T-helper 1 cell treated with Interleukin-12 subunit alpha and Interleukin-12 subunit beta and Interleukin-4 antibody, amounts not matched to agents 30 μg/mL and 1 μg/mL, for 36 hours (primary cell): ENCODE data around the gene SCN1B.
"Not testable (repeated sequence)": the region's sequence is repeated elsewhere in the genome, so short reads cannot be mapped to it uniquely, and the experiment has no call there.

ENCODE experiments used
- H3K27ac Mint-ChIP-seq: one replicate; pipeline ENCODE4 v1.8.0; 2021; ENCODE audit warnings: mild to moderate bottlenecking, mixed read lengths
- H3K27me3 Mint-ChIP-seq: one replicate; pipeline ENCODE4 v1.8.0; 2021; ENCODE audit warnings: low read depth, mixed read lengths
- H3K36me3 Mint-ChIP-seq: one replicate; pipeline ENCODE4 v1.8.0; 2021; ENCODE audit warnings: low read depth, mixed read lengths
- H3K4me1 Mint-ChIP-seq: one replicate; pipeline ENCODE4 v1.8.0; 2021; ENCODE audit warnings: low read depth, mixed read lengths
- H3K4me3 Mint-ChIP-seq: one replicate; pipeline ENCODE4 v1.8.0; 2021; ENCODE audit warnings: mild to moderate bottlenecking, moderate library complexity, mixed read lengths
- H3K9me3 Mint-ChIP-seq: one replicate; pipeline ENCODE4 v1.8.0; 2021; ENCODE audit warnings: mixed read lengths

The SCN1B gene

DNA sequence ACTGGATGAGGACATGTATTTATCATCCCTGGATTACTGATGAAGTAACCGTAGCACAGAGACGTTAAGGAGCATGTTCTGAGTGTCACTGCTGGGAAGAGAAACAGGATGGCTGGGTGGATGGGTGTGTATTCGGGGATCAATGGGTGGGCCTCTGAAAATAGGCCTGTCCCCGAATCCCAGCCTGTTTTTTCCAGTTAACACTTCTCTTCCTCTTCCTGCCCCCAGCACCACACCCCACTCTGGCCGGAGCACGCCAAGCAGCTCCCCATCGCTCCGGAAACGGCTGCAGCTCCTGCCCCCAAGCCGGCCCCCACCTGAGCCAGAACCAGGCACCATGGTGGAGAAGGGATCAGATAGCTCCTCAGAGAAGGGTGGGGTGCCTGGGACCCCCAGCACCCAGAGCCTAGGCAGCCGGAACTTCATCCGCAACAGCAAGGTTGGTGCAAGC is 21.4 kb upstream of the SCN1B start:
- peaks cover 39% of the 10 kb centered on the region for H3K4me1 Mint-ChIP-seq
- no peaks in the 10 kb centered on the region for H3K9me3 Mint-ChIP-seq
- no peak overlapping the region for H3K4me3 Mint-ChIP-seq
- H3K27me3 Mint-ChIP-seq: no peaks in the 10 kb centered on the region
- H3K36me3 Mint-ChIP-seq: peaks cover 30% of the 10 kb centered on the region
- no peak overlapping the region for H3K27ac Mint-ChIP-seq

DNA sequence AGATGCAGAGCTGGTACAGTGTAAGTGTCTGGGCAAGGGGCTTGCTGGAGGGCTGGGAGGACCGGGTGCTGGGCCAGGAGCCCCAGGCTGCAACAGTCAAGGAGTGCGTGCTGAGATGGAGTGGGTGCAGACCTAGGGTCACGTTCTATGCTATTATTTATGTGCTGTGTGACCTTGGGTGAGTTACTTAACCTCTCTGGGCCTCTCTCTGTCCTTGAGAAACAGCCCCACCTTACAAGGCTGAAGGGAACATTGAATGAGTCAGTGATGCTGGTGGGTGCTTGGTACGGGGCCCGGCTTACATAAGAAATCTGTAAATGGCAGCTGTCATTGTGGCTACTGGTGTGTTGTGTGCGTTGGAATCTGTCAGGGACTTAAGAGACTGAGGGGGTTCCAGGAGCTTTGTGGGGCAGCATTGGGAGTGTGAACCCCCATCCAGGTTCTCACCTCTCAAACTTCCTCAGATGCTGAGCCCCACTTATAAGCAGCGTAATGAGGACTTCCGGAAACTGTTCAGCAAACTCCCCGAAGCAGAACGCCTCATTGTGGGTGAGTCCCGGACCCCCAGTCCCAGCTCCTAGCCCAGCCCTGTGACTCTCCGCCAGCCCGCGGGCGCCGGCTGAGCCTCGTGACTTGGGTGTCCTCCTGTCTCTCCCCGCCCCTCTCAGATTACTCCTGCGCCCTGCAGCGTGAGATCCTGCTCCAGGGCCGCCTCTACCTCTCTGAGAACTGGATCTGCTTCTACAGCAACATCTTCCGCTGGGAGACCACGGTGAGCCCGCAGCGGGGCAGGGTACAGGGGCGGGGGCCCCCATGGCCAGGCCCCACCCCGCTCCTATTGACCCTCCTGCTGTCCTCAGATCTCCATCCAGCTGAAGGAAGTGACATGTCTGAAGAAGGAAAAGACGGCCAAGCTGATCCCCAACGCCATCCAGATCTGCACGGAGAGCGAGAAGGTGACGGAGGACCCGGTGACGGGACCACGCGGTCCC is 20.6 kb upstream of the SCN1B start:
- Mint-ChIP-seq H3K4me1 (peaks cover 41% of the 10 kb centered on the region), H3K9me3 (no peaks in the 10 kb centered on the region), H3K36me3 (peaks cover 34% of the 10 kb centered on the region), H3K27ac (no peak overlapping the region), H3K4me3 (no peak overlapping the region), H3K27me3 (no peaks in the 10 kb centered on the region)

- H3K27ac Mint-ChIP-seq: no peak overlapping the region
- peaks cover 44% of the 10 kb centered on the region for H3K4me1 Mint-ChIP-seq
- peaks cover 37% of the 10 kb centered on the region for H3K36me3 Mint-ChIP-seq
- H3K4me3 Mint-ChIP-seq: peak overlapping the region; percentile 7
- H3K9me3 Mint-ChIP-seq: no peaks in the 10 kb centered on the region
- H3K27me3 Mint-ChIP-seq: no peaks in the 10 kb centered on the region
These were observed 19.1 kb upstream of the SCN1B start for GRCh38 chr19:35011091-35011689.

DNA sequence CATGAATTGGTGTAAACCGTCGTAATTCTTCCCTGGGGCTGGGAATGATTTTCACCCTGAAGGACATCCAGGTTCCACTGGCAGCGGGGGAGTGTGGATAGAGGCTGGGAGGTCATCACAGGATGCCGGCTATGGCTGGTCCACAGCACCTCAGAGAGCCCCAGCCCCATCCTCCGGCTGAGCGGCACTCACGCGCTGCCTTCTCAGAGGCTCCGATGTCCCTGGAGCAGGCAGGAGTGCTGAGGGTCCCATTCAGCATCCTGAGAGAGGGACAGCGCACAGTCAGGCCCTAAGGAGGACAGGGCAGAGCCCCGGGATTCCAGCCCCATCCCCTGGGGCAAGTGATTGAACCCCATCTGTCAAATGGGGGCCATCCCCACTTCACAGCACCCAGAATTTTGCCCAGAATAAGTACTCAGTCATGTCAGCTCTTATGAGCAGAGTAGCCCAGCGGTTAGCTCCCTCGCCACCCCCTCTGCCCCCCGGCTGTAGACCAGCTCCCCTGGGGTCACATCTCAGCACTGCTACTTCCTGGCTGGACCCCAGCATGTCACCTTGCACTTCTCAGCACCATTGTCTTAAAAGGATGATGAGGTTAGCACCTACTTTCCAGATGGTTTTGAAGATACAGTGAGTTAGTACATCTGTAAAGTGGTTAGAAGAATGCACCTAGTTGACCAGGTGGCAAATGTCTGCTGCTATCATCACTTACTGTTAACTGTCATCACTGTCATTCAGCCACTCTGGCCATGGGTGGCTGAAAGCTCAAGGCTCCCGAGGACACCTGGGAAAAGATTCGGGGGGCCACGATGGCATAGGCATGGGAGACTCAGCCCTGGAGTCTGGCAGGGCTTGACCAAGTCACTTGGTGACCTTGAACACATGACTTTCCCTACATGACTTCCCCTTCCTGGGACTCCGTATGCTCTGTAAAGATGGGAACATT is 18.3 kb upstream of the SCN1B start:
- no peak overlapping the region for H3K4me3 Mint-ChIP-seq

DNA sequence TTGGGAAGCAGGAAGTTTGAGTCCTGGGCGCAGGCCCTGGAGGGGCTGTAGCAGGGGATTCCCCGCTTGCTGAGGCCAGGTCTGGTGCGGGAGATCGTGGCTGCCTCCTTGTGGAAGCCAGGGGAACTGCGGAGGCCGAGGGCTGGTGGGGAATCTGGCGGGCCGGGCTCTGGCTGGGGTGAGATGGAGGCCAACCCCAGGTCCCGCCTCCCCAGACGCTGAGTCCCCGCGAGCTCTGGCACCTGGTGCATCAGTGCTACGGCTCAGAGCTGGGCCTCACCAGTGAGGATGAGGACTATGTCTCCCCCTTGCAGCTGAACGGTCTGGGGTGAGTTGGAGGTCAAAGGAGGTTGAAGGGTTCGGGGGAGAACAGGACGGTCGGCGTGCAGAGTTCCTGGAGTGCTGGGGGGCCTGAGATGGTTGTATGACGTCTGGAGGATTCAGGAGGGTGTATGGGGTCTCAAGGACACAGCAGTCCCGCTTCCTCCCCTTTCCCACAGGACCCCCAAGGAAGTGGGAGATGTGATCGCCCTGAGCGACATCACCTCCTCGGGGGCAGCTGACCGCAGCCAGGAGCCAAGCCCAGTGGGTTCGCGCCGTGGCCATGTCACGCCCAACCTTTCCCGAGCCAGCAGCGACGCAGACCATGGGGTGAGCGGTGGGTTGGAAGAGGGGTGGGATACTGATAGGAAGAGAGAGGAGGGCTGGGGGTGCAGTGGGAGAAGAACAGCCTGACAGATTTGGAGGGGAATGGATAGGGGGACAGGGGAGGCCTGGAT is 17.0 kb upstream of the SCN1B start:
- Mint-ChIP-seq H3K27me3 (no peaks in the 10 kb centered on the region), H3K36me3 (peaks cover 39% of the 10 kb centered on the region), H3K9me3 (no peaks in the 10 kb centered on the region), H3K4me1 (peaks cover 38% of the 10 kb centered on the region), H3K27ac (peak overlapping the region; percentile 76), H3K4me3 (peak overlapping the region; percentile 54)

More for the DNA sequence above, 18.3 kb upstream of the SCN1B start:
- no peaks in the 10 kb centered on the region for H3K9me3 Mint-ChIP-seq
- peak overlapping the region; percentile 59 for H3K27ac Mint-ChIP-seq
- H3K36me3 Mint-ChIP-seq: peaks cover 31% of the 10 kb centered on the region
- H3K27me3 Mint-ChIP-seq: no peaks in the 10 kb centered on the region
- H3K4me1 Mint-ChIP-seq: peaks cover 38% of the 10 kb centered on the region

DNA sequence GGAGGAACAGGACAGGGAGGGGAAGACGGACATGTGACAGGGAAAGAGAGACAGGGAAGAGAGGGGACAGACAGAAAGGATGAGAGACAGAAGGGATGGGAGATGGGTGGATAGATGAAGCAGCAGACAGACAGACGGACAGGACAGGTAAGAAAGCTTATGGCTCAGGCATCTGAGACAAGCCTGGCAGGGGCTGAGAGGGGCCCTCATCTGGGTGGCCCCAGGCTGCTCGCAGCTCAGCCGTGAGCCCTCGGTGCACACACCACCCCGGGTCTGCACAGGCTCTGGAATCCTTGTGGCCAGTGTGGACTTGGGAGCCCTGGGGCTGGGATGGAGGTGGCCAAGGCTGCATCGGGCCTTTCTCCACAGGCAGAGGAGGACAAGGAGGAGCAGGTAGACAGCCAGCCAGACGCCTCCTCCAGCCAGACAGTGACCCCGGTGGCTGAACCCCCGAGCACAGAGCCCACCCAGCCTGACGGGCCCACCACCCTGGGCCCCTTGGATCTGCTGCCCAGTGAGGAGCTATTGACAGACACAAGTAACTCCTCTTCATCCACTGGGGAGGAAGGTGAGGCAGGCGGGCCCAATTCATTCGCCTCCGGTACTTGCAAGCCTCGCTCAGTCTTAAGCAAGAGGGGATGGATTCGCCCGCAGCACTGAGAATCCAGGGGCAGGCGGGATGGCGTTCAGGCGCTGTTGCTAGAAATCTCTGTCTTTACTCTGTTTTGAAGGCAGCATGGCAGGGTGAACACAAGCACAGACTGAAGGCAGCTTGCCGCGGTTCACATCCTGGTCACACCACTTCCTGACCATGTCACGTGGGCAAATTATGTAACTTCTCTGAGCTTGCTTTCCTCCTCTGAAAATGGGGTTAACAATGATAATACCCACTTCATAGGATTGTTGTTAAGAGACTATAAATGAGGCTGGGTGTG is 16.2 kb upstream of the SCN1B start:
- H3K27ac Mint-ChIP-seq: peak overlapping the region; percentile 76
- H3K4me3 Mint-ChIP-seq: peak overlapping the region; percentile 56
- H3K27me3 Mint-ChIP-seq: no peaks in the 10 kb centered on the region
- H3K36me3 Mint-ChIP-seq: peaks cover 44% of the 10 kb centered on the region
- no peaks in the 10 kb centered on the region for H3K9me3 Mint-ChIP-seq
- peaks cover 38% of the 10 kb centered on the region for H3K4me1 Mint-ChIP-seq

- Mint-ChIP-seq H3K27ac (peak overlapping the region; percentile 76), H3K36me3 (peaks cover 47% of the 10 kb centered on the region), H3K4me1 (peaks cover 38% of the 10 kb centered on the region), H3K4me3 (peak overlapping the region; percentile 56)
- not testable (repeated sequence) for H3K9me3 Mint-ChIP-seq, H3K27me3 Mint-ChIP-seq
These were observed 15.5 kb upstream of the SCN1B start for GRCh38 chr19:35014774-35015173.

DNA sequence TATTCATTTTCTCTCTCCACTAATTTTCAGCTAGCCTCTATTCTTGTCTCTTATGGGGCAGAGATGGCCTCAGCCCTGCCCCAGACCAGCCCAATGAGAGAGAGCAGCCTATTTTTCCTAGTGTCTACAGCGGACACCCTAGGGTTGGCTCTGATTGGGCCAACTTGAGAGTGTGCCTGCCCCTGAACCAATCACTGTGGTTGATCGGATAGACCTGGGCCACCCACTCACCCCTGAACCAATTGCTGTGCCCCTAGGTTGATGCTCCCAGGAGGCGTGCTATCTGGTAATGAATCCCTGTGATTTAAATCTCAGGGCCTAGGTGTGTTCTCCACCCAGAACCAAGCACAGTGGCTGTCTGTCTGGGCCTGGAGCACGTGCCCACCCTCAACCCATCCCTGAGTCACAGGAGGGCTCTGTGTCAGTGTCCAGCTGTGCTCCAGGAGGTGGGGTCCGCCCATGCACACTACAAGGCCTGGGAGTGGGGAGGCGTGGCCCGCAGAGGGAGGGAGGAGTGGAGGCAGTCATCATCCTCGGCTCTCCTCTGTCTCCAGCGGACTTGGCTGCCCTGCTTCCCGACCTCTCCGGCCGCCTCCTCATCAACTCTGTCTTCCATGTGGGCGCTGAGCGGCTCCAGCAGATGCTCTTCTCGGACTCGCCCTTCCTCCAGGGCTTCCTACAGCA is 14.9 kb upstream of the SCN1B start:
- no peaks in the 10 kb centered on the region for H3K9me3 Mint-ChIP-seq
- no peak overlapping the region for H3K27ac Mint-ChIP-seq
- H3K4me1 Mint-ChIP-seq: peaks cover 36% of the 10 kb centered on the region
- no peaks in the 10 kb centered on the region for H3K27me3 Mint-ChIP-seq
- H3K36me3 Mint-ChIP-seq: peaks cover 47% of the 10 kb centered on the region
- H3K4me3 Mint-ChIP-seq: no peak overlapping the region

DNA sequence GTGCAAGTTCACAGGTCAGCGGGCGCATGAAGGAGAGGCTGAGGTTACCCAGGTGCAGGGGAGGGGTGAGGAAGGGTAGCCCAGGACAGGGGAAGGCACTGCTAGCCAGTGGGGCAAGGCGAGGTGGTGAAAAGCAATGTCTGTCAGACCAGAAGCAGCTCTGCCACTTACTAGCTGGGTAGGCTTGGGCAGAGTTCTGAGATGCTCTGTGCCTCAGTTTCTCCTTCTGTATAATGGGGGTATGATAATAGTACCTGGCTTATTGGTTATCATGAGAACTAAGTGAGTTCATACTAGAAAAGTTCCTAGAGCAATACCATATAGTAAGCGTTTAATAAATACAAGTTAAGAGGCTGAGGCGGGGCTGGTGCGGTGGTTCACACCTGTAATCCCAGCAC is 14.3 kb upstream of the SCN1B start:
- H3K27me3 Mint-ChIP-seq: no peaks in the 10 kb centered on the region
- no peak overlapping the region for H3K27ac Mint-ChIP-seq
- no peak overlapping the region for H3K4me3 Mint-ChIP-seq
- H3K36me3 Mint-ChIP-seq: peaks cover 47% of the 10 kb centered on the region
- no peaks in the 10 kb centered on the region for H3K9me3 Mint-ChIP-seq
- peaks cover 33% of the 10 kb centered on the region for H3K4me1 Mint-ChIP-seq

- no peak overlapping the region for H3K27ac Mint-ChIP-seq
- no peak overlapping the region for H3K4me3 Mint-ChIP-seq
- H3K9me3 Mint-ChIP-seq: no peaks in the 10 kb centered on the region
- peaks cover 46% of the 10 kb centered on the region for H3K36me3 Mint-ChIP-seq
- H3K27me3 Mint-ChIP-seq: no peaks in the 10 kb centered on the region
- peaks cover 24% of the 10 kb centered on the region for H3K4me1 Mint-ChIP-seq
These were observed 12.8 kb upstream of the SCN1B start for GRCh38 chr19:35017507-35017906.

DNA sequence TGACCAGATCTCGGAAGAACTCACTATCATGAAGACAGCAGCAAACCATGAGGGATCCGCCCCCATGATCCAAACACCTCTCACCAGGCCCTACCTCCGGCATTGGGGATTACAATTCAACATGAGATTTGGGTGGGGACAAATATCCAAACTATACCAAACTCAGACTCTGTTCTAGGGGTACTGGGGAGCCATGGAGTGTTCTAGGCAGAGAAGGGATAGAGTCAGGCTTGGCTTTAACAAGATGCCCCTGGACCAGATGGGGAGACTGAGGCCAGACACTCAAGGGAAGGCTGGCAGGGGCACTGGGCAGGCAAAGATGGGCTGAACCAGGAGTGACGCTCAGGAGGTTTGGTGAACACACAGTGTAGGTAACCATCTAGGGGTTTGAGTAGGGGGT is 11.9 kb upstream of the SCN1B start:
- no peaks in the 10 kb centered on the region for H3K9me3 Mint-ChIP-seq
- H3K36me3 Mint-ChIP-seq: peaks cover 46% of the 10 kb centered on the region
- peaks cover 15% of the 10 kb centered on the region for H3K4me1 Mint-ChIP-seq
- H3K27me3 Mint-ChIP-seq: no peaks in the 10 kb centered on the region
- H3K27ac Mint-ChIP-seq: no peak overlapping the region
- H3K4me3 Mint-ChIP-seq: no peak overlapping the region

DNA sequence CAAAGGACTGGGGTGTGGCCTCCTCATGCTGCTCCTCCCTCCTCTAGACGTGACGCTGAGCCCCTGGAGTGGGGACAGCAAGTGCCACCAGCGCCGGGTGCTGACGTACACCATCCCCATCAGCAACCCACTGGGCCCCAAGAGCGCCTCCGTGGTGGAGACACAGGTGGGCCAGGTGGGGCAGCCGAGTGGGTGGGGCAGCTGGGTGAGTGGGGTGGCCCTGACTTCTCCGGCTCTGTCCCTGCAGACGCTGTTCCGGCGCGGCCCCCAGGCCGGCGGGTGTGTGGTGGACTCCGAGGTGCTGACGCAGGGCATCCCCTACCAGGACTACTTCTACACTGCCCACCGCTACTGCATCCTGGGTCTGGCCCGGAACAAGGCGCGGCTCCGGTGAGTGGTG is 11.1 kb upstream of the SCN1B start:
- H3K27ac Mint-ChIP-seq: no peak overlapping the region
- H3K4me1 Mint-ChIP-seq: peaks cover 9% of the 10 kb centered on the region
- H3K9me3 Mint-ChIP-seq: no peaks in the 10 kb centered on the region
- no peaks in the 10 kb centered on the region for H3K27me3 Mint-ChIP-seq
- H3K36me3 Mint-ChIP-seq: peaks cover 43% of the 10 kb centered on the region
- H3K4me3 Mint-ChIP-seq: no peak overlapping the region
